Femur (tissue), 1 donor: ENCODE data around the gene CEP72.
A peak's percentile ranks its signal among the peaks of the same experiment; 100 is the strongest.

Experiments used
- DNase-seq: peaks from one replicate; pipeline ENCODE4 v3.0.0-alpha.2; 2017

Gene CEP72

GRCh38 chr5:640461-641330, 28.6 kb downstream of the CEP72 start:
- no peak for DNase-seq

- DNase-seq = no peak
Measured at GRCh38 chr5:641331-641765, 29.2 kb downstream of the CEP72 start.

DNA sequence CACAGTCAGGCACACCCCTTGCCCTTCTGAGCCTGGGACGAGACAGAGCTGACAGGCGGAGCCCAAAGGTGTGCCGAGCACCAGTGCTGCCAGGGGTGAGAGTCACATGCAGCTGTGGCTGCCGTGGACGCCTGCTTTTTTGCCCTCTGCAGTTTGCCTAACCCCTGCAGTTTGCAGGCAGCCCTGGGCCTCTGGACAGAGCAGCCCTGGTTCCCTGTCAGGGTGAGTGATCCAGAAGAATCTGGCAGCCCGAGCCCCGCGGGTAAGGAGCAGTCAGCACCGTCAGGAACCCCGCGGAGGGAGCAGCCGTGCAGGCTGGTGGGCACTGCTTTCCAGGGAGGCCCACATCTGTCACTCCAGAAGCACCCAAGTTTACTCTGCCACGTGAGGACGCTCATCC, 30.3 kb downstream of the CEP72 start:
- DNase-seq = no peak

DNA sequence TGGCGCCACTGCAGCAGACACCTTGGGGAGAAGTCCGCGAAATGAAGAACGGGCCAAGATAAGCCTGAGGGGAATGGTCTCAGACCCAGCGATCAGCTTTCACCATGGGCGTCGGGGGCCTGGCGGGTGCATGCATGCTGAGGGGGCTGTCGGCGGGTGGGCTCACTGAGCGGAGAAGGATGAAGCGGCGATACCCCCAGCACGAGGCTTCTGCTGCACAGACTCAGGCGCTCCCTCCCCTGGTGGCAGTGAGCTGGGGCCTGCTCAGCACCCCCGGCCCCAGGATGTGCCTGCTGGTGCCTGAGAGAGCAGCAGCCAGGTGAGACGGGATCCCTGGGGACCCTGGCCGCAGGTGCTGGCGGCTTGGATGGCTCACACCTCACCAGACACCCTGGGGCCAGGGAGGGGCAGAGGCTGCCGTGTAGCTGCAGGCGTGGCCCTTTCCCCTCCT, 31.2 kb downstream of the CEP72 start:
- DNase-seq = no peak

- DNase-seq = no peak
Measured at GRCh38 chr5:643811-644271, 31.7 kb downstream of the CEP72 start.

DNA sequence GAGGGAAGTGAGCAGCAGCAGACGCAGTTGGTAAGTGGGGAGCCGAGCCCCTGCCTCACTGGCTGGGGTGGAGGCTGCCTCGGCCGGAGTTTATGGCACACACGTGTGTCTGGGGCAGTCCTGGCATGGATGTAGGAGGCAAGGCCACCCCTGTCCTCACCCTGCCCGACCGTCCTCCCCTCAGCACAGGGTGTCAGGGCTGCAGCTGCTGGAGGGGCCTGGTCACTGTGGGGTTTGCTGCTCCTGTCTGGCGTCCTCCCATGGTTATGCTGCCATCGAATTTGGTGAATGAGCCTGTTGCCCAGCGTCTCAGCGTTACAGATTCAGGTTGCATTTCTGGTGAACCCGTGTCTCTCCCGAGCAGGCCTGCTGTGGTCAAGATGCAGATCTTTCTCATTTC, 32.4 kb downstream of the CEP72 start:
- DNase-seq = no peak

DNA sequence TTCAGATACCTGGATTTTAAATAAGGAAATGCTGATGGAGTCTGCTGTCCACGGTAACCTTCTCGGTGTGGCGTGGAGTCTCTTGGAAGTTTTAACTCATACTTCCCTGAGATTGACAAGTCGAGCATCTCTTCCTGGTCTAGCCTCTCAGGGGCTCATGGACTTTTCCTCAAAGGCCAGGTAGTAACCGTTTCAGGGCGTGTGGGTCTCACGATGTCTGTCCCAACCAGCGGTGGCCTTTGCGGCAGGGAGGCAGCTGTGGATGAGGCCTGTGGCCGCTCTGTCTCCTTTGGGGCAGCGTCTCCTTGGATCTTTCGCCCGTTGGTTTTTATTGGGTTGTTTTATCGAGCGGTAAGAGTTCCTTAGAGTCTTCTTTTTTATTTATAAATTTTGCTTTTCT, 32.8 kb downstream of the CEP72 start:
- no peak for DNase-seq

GRCh38 chr5:645421-645820, 33.3 kb downstream of the CEP72 start:
- no peak for DNase-seq

- no peak for DNase-seq
Measured at GRCh38 chr5:646396-647201, 34.5 kb downstream of the CEP72 start.

DNA sequence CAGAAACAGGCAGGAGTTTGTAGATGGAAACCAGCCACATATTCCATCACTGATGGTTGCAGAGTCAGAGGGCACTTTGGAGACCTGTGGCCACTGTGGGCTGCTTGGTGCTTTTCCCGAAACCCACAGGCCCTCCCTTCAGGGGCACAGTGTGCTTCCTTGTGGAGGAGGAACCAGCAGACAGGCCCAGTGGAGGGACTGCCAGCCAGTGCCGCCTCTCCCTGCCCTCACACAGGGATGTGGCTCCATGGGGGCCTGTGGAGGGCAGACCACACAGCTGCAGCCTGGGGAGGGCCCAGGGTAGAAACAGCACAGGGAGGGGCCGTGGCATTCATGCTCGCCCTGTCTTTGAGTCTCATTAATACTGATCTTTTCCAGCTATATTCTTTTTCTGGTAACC, 35.2 kb downstream of the CEP72 start:
- peak; percentile 60 for DNase-seq

- no peak for DNase-seq
Measured at GRCh38 chr5:647727-648126, 35.6 kb downstream of the CEP72 start.

DNA sequence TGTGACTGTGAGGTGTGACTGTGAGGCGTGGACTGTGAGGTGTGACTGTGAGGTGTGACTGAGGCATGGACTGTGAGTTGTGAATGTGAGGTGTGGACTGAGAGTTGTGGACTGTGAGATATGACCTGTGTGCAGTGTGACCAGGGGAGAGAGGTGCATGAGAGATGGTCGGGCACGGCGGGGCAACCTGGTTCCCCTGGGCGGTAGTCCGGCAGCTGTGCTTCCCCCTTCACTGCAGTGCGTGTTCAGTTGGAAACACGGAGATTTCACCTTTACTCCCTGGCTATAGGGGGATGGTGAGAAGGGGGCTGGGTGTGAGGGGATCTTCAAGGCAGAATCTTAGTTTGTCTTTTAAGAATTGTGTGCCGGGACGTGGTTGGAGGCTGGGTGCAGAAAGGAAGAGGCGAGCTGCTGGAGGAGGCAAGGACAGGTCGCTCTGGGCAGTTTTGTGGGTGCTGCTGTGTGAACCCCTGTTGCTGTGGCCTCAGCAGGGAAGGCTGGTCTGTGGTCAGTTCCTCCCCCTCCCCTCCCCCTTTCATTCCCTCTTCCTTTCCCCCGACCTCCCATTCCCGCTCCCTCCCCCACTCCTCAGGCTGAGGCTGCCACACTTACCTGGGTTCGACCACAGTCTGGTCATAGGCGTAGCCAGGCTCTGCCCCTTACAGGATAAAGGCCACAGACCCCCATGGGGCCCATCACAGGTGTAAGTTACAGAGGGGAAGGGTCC, 39.3 kb downstream of the CEP72 start:
- no peak for DNase-seq

GRCh38 chr5:652023-652515, 39.9 kb downstream of the CEP72 start:
- no peak for DNase-seq

- DNase-seq = no peak
Measured at GRCh38 chr5:652773-653350, 40.7 kb downstream of the CEP72 start.

DNA sequence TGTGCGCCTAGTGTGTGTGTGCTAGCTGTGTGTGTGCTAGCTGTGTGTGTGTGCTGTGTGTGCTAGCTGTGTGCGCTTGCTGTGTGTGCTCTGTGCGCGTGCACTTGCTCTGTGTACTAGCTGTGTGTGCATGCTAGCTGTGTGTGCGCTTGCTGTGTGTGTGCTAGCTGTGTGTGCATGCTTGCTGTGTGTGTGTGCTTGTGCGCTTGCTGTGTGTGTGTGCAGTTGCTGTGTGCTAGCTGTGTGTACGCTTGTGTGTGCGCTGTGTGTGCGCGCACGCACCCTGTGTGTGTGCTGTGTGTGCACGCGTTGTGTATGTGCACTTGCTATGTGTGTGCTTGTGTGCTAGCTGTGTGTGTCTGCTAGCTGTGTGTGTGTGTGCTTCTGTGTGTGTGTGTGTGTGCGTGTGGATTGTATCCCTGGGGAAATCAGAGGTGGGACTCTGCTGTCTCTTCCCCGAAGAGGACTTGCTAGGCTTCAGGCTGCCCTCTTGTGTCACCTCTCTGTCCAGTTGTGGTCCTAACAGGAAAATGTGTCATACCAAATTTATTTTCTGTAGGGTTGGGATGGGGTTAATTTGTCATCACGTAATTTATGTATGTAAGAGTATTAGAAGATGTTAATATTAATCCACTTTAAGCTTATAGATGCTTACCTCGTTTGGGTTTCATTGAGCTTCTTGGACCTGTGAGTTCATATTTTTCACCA, 42.1 kb downstream of the CEP72 start:
- DNase-seq = no peak

DNA sequence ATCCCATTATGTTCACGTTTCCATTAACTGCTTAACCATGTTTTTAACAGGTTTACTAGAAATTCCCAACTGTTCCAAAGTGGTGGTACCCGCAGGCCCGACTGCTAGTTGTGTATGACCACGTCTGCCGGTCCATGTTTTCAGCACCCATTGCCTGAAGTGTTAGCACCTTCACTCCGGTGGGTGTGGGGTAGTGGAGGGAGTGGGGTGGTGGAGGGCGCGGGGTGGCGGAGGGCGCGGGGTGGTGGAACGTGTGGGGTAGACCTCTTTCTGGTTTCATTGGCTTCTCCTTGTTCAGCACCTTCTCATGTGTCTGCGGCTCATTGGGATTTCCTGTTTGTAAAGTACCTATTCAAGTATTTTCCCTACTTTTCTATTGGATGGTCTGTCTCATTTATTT, 43.3 kb downstream of the CEP72 start:
- no peak for DNase-seq

DNA sequence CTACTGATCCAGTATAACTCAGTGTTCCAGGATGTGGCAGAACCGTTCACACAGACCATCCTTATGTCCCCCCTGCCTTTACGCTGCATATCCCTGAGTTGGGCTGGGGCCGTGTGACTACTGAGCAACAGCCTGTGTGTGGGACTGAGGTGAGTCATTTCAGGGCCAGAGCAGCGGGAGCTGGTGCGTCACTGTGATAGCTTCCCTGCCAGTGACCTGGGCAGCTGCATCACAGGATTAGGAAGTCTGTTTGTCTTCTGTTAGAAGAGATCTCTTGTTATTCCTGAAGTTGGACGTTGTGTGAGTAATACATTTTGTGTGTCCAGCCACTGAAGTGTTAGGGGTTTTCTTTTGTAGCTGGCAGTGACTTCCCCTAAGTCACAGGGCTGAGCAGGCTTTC, 45.4 kb downstream of the CEP72 start:
- no peak for DNase-seq

DNA sequence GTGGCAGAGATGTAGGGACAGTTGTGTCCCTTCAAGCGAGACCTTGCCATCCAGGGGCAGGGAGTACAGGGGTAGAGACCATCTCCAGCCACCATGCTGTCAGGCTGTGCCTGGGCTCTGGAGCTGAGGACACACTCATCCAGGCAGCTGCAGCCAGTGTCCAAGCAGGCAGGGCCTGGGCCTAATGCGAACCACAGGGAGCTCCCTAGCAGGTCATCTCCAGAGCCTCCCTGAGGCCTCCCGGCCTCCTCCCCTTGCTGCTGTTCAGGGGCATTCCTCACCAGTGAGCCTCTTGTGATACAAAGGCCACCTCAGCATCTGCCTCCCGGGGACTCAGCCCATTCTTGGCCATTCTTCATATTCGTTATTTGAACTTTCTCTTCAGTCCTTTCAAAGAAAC, 46.0 kb downstream of the CEP72 start:
- DNase-seq = no peak

DNA sequence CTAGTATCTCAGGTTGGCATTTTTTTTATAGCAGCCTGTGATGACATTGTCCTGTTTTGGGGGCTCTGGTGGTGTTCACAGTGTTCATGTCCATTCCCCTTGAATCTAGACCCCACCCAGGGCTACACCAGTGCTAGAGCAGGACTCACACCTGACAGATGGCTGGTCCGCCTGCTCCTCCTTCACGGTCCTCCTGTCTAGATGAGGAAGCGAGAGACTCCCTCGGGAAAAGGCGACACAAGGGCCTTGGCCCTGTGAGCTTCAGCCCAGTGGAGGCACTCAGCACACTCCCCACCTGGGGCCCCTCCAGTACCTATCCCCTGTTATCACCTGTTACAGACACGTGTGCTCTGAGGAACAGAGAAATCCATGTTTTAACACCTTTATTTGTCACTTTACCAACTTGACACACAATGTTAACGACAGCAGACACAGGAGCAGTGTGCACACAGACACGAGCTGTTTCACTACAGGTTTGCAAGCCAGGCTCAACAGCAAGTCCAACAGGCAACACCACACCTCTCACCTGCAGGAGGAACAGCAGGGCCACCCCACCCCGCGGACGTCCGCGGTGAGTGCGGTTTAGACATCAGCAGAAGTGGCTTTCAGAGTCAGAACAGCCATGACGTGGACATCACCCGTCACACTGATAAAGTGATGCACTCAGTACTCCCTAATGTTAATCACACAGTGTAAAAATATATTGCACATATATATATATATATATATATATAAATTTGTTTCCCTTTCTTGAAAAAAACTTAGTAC, 47.5 kb downstream of the CEP72 start:
- DNase-seq = no peak

DNA sequence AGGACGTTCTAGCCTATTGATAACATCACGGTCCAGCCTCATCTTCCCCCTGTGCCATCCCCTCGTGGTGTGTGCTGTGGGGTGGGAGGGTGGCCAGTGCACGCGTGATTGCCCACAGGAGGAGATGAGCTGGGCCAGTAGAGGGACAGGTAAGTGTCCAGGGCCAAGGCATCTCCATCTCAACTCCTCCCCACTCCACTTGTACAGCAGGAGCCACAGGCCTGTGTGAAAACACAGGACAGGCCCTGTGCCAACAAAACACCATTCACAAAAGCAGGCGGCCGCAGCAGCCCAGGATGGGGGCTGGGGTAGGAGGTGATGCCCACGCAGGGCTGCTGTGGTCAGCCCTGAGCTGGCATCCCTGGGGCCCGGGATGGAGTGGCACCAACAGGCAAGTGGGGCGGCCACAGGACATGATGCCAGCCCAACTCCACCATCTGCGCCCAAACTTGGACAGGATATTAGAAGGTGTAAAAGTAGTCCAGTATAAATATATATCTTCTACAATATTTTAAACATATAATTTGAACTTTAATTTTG, 48.4 kb downstream of the CEP72 start:
- DNase-seq = no peak
